GM21360 (cell line): ENCODE data around the gene MICAL3.

Experiments used
- ATAC-seq: cut with Tn5 transposase; IDR thresholded peaks from one replicate; pipeline ENCODE4 v1.9.1; 2021; ENCODE audit warnings: mild to moderate bottlenecking, moderate library complexity; ENCODE audit not compliant: unreplicated experiment

The MICAL3 gene

DNA sequence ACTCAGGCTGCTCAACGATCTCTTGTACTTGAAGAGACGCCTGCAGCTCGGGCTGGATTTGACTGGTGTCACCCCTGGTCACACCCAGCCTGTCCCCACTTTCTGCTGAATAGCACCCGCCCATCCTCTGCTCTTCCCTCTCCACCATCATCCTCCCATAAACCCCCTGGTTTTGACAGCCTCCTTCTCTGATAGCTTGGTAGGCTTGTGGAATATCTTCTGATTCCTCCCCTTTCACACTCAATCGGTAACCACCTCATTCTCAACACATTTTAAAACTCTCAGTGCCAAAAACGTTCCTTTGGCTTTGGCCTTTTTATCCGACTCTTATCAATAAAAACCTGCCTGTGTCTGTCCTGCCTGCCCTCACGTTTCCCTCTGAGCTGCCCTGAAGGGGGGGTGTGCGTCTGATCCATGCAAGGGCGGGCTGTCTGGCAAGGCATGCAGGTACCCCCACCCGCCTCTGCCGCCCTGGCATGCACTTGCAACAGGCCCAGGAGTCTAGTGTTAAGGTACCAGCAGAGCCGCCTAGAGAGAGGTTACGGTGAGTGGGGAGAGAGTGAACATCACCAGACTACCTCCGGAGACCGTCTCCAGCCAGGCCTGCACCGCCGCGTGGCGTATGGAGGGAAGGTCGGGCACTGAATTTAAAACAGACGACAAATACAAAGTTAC is 198.3 kb downstream of the MICAL3 start:
- ATAC-seq: no peak

DNA sequence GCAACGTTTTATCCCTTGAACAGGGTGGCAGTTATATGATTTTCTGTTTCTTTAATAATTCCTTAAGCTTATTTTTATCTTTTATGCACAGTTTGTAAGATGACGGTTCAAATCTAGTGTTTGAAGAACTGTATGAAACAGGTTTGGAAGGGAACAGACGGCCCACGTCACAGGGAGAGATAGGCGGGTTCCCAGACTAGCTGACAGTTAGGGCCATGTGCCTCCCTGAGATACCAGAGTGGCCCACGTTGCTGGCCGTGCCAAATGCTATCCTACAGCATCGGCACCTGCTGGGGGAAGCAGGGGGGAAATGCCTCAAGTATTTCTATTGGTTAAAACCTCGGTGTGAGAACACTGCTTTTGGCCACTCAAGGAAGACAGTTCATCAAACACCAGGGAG is 199.9 kb downstream of the MICAL3 start:
- ATAC-seq: no peak

DNA sequence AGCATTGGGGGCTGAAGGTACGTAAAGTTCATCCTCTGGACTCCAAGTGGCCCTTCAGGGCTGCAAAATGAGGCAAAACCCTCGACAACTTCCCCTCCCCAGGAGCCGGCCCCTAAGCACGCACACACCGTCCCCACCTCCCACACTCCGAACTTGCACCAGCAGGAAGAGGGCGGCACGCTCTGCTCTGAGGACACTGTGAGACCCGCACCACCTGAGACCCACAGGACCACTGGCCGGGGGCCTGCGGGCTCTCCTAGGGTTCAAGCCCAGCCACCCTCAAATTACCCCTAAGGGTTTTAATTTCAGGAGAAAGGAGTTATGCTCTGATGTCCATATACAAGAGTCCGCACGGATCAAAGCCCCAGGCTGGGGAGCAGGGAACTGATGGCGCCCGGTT is 200.4 kb downstream of the MICAL3 start:
- no peak for ATAC-seq

DNA sequence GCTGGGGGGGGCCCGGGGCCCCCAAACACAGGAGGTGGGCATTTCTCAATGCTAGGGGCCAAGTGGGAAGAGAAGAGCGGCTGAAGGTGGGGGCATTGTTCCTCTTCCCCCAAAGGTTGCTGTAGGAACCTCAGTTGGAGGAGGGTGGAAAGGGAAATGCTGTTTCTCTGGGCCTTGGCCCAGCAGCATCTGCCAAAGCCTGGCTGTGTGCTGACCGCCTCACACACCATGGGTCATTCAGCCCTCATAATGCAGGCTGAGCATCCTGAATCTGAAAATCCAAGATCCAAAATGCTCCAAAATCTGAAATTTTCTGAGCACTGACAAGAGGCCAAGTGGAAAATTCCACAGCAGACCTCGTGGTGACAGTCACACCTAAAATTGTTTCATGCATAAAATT is 201.1 kb downstream of the MICAL3 start:
- ATAC-seq: no peak

DNA sequence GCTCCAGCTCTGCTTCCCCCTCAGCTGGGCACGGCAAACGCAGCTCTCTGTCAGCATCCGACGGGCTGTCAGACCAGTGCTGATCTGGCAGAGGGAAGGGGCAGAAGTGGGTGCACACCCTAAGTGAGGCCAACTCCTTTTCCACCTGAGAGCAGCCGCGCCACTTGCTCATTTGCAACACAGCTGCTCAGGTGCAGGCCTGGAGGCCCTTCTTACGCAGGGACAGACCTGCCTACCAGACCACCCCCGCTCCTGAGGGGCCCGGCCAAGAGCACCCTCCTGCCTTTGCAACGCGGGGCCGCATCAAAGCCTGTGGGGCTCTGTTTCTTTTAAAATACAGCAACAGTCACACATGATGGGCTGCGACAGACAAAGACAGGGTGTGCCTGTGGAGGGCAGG is 202.3 kb downstream of the MICAL3 start:
- no peak for ATAC-seq

DNA sequence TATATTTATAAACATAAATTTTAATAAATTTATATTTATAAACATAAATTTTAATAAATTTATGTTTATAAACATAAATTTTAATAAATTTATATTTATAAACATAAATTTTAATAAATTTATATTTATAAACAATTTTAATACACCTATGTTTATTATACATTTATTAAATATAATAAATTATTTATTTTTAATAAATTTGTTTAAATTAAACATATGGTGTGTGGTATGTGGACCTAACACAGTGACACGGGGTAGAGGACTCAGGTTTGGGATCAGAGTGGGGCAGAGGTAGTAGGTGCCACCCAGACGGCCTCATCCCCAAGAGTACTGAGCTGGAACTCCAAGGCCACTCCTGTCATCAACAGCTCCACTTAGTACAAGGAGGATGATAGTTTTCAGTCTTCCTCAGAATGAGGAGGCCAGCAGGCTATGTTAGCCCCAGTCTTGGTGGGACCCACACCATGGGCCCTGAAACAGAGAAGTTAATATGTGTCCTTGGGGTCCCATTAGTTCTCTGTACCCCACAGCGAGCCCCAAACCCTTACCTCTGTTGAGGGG is 203.4 kb downstream of the MICAL3 start:
- no peak for ATAC-seq

DNA sequence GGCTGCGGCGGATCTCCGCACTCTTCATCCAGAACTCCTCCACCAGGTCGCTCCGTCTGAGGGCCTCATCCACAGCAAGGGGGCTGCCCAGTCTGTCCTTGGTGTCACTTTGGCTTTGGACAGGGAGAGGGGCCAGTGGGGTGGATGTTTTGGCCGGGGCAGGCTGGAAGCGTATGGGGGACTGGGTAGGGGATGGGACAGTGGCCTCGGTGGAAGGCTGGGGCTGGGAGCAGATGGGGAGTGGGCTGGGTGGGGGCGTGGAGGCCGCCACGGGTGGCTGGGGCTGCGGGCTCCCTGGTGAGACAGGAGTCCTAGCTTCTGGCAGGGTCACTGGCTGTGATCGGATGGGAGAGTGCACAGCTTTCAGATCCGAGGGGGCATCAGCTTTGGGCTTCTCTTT is 205.7 kb downstream of the MICAL3 start:
- ATAC-seq: no peak

DNA sequence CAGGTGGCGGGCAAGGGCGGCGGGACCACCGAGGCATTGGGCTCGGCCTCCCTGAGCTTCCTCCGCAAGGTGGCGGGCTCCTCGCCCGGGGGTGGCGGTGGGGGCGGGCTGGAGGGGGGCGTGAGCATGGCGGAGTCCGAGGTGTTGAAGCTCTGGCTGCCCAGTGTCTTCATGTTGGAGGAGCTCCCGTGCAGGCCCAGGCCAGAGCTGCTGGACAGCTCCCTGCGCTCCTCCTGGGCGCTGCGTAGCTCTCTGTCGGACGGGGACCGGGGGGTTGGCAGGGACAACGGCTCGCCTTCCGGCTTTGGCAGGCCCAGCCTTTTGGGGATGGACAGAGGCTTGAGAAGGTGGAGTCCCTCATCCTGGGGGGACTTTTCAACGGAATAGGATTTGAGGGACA is 206.2 kb downstream of the MICAL3 start:
- no peak for ATAC-seq

DNA sequence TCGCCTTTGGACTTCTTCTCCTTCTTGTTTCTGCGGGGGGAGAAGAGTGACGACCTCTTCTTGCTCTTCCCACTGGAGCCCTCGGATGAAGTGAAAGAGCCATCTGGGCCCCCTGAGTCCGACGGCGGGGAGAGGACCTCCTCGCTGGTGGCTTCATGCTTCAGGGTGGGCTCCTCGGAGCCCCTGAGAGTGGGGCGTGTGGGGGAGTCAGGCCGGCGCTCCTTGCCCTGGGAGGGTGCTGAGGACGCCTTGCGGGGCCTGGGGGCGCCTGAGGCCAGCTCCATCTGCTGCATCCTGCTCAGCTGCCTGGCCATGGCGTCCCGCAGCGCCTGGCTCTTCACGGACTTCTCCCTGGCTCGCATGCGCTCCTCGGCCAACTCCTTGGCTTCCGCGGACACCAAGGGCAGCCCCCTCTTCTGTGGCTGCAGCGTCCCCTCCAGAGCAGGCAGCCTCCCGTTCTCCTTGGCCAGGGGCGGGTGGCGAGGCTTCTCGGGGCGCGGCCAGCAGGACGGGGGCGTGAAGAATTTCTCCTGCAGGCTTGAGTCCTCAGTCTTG is 206.8 kb downstream of the MICAL3 start:
- ATAC-seq: no peak

DNA sequence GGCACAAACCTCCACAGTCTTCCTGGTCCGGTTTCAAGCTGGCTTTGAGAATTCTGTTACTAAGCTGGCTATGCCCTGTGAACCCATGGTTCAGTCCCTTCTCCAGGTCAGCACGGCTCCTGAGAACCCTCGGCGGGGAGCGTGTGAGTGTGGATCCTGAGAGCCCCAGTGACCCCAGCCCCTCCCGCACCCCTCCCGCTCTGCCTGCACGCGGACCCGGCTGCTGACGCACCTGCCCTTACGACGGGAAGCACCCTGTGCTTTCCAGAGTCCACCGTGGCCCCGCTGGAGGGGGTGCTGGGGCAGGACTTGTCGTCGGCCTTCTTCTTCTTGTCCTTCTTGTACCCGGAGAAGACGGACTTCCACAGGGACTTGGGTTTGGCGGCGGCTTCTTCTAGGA is 207.3 kb downstream of the MICAL3 start:
- no peak for ATAC-seq

DNA sequence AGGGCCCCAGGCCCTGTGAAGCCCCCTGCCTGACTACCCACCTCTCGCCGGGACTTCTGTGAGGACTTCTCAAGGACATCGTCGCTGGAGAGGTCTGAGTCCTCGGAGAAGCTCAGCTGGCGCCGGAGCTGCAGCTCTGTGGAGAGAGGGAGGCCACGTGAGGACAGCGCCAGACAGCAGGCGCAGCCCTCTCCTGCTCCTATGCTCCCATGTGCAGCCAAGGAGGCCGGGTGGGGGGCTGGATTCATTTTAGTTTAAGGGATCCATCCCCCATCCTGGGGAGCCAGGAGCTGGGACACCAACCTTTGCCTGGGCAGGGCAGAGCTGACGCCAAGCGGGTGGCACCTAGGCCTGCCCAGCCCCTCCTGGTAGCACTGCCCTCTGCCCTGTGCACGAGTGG is 207.7 kb downstream of the MICAL3 start:
- ATAC-seq: no peak

DNA sequence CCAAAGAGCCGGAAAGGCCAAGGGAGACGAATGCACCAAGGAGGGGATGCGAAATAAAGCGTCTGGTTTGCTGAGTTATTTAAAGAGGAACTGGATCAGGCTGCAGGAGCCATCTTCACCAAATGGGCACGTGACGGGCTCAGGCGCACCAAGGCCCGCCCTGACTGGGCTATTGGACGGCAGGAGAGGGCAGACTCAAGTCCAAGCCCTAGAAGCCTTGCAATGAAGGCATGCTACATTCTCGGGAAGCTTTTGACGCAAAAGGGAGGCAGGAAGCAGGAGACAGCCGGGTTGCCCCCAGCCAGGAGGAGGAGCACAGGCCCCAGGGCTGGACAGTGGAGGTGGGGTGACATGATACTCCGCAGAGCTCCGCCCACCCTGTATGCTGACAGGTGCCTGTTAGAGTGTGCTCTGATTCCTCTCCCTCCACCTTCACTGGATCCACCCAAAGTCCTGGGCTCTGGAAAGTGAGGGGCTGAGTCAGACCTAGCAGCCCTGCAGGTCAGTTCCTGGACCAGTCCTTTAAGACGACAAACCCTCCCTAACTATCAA is 208.6 kb downstream of the MICAL3 start:
- ATAC-seq: no peak

DNA sequence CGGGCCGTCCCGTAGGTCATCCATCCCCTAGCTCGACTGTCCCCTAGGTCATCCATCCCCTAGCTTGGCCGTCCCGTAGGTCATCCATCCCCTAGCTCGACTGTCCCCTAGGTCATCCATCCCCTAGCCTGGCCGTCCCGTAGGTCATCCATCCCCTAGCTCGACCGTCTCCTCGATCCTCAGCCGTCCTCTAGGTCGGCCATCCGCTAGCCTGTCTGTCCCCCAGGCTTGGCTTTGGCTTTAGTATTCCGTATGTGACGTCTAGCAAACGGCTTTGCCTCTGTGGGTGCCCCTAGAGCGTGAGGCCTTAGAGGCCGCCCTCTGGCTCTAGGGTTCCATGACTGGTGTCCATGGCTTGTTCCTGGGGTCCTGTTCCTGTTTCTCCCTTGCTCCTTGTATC is 209.5 kb downstream of the MICAL3 start:
- ATAC-seq: no peak

DNA sequence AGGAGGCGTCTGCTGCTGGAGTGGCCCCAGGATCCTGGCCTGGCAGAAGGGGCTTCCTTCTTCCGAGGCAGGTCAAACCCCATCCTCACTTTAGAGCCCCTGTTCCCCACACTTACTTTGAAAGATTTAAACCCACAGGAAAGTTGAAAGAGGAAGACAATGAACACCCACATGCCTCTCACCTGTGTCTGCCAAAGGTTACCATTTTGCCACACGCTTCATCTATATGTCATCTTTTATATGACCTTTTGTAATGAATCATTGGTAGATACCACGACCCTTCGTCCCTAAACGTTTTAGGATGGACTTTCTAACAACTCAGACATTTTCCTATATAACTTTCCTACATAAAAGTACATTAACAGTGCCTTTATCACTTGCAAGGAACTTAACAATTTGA is 210.3 kb downstream of the MICAL3 start:
- no peak for ATAC-seq

DNA sequence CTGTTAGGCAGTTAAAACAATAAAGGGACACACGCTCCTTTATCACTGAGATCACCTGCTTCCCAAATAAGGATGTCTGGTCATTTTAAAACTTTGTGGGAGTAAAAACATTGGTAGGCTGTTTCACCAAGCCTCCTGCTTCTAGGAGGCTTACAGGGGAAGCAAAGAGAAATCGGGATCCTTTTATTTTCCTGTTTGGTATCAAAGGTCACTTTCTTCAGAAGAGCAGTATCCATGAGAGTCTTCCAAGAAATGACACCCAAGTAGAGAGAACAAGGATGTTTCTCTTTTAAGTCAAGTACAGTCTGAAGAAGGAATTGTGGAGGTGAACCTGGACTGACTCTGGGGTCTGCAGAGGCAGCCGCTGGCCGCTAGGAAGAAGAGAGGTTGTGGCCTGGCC is 213.2 kb downstream of the MICAL3 start:
- no peak for ATAC-seq

DNA sequence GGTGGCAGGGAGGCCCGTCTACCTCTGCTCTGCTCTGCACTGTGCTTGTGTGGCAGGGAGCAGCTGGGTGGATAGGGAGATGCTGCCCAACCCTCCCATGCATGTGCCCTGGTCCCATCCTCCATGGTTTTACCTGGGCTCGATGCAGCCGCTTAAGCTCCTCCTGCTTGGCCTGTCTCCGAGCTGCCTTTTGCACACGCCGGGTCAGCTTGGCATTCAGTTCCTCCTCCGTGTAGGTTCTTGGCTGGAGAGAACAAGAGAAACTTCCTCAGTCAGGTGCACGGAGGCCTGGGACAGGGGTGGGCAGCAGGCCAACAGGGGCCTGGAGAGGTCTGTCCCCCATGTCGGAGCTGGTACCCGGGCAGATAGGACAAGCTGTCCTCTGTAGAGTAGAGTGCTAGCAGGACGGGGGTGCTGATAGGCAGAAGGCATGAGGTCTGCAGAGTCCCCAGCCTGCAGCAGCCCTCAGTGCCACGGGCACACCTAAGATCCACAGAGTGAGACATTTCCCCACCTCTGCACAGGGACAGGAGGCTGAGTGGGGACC is 213.7 kb downstream of the MICAL3 start:
- ATAC-seq: no peak

DNA sequence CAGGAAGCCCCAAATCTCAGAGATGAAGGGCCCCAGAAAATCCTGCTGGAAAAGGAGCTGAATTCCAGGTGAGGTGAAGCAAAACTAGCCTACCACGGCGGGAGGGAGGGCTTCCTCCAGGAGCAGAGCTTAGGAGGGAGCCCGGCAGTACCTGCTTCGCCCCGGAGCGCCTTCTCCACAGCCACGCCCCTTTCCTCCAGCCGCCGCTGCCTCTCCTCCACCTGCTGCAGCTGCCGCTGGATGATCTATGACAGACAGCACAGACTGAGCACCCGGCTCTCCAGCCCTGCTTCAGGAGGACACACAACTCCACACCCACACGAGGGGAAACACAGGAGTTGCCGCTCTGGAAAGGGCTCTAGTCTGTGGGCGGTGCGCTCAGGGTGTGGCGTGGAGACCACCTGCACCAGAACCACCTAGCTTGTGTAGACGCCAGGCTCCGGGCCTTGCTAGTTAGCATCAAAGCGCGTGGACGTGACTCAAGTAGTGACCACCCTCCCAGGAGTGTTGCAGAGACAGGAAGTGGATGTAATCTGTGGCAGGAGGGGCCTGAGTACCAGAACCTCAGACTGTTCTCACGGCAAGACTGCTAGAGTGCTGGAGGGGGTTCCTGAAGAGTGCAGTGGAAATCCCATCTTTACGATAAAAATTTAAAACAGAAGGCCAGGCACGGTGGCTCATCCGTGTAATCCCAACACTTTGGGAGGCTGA is 215.5 kb downstream of the MICAL3 start:
- ATAC-seq: no peak

DNA sequence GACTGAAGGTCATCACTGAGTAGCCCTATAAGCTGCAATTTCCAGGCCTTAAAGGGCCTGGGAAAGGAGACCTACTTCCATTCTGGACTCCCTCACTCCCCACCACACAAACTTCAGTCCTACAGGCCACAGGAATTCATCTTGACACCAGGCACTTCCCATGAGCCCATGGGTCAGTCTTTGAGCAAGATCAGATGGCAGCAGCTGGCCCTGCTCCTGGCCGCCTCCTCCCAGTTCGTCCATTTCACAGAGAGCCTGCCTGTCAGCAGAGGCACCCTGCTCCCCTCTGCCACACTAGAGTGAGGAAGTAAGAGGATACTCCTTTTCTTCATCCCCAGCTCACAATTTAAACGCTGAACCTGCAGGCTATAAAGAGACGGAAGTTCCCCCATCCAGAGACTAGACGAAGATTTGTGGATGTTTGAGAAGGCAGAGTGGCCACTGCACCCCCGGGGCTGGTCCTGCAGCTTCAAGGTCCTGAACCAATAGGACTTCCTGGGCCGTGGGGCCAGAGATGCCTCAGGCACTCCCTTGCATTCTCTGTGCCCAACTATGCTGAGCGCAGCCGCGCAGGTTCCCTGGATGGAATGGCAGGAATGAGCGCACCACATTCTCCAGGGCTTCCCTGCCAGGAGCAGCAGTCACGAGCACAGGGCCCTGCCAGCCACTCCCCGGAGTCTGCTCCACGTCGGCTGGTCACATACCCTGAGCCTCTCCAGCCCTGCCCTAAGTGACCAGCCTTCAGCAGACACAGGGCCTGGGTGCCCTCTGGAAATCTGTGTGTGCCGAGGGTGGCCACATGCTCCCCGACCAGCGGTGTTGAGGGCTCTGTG is 216.6 kb downstream of the MICAL3 start:
- ATAC-seq: no peak

DNA sequence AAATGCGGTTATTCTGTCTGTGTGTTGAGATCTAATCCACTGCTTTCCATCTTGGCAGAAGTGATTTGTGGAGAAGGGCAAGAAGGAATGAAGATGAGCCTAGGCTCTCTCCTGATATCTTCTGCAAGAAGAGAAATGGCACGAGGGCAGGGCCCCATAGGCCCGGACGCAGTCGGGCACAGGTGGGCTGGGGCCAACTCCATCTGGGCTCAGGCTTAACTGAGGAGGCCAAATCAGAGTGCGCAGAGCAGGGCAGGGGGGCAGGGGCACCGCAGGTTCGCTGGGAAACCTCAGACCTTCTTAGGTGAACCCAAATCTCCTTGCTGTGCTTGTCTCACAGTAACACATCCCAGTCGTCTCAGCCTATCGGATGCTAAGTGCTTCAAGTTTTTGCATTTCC is 217.3 kb downstream of the MICAL3 start:
- no peak for ATAC-seq

DNA sequence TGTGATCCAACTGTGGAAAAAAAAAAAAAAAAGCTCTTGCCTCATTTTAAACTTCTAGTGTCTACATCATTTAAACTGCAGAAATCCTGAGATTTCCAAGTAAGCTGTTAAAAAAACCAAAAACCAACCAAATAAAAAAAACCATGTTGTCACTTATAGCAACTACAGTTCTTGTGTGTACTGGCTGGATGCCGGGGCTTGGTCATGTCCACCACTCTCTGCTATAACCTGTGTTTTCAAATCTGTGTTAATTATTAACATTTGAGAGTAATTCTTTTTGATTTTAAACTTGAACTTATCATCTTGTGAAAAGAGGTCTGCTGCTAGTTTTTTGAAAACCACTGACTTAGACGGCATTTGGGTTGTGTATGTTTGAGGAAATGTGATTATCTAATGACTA is 217.9 kb downstream of the MICAL3 start:
- ATAC-seq: no peak
